ENCODE results near the gene REXO4. TPM values are rescaled to one million over a fixed set of nuclear protein-coding genes. Genes with fewer than 3 reads are reported as not detected.

The REXO4 gene
- total and polyA plus RNA-seq, 2 donors (not counting 1 experiment from before 2014, with no cell fraction given), result 16.6 to 21.1 TPM

DNA sequence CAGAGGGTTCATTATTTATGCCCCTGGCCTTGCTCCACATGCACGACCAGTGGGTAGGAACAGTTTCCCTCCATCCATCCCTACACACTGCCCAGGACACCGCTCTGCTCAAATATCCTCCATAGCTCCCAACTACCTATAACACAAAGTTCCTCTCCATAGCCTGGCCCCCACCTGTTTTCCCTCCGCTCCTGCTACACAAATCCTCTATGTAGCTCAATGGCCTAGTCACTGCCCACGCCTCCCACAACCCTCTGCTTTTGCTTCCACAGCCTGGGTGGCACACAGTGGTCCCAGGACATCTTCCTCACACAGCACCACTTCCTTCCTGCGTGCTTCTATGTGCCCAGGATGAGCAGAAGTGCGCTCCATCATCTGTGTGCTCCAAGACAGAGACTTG is 20.4 kb downstream of the REXO4 start:
- TF ChIP-seq, protein P1, sequence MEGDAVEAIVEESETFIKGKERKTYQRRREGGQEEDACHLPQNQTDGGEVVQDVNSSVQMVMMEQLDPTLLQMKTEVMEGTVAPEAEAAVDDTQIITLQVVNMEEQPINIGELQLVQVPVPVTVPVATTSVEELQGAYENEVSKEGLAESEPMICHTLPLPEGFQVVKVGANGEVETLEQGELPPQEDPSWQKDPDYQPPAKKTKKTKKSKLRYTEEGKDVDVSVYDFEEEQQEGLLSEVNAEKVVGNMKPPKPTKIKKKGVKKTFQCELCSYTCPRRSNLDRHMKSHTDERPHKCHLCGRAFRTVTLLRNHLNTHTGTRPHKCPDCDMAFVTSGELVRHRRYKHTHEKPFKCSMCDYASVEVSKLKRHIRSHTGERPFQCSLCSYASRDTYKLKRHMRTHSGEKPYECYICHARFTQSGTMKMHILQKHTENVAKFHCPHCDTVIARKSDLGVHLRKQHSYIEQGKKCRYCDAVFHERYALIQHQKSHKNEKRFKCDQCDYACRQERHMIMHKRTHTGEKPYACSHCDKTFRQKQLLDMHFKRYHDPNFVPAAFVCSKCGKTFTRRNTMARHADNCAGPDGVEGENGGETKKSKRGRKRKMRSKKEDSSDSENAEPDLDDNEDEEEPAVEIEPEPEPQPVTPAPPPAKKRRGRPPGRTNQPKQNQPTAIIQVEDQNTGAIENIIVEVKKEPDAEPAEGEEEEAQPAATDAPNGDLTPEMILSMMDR (conservative IDR thresholded peaks at IDR 0.05 in 1 of 2, IDR thresholded peaks at IDR 0.05 in 1 of 2; ENCODE audit: low read depth in 1 of 2, low read length in 2 of 2), result no peak
- TF ChIP-seq EZH2 (IDR thresholded peaks at IDR 0.05; ENCODE audit: low read length, missing control alignments), result no peak
- H3K4me1 ChIP-seq (ENCODE audit: control insufficient read depth, extremely low read depth, insufficient read depth, low read length), result no peaks in the 10 kb centered on the region
- no peaks in the 10 kb centered on the region for H3K9me3 ChIP-seq (ENCODE audit: control insufficient read depth, insufficient read depth, low read depth, low read length)
- no peak overlapping the region for H2AFZ ChIP-seq (ENCODE audit: low read length)
- no peaks in the 10 kb centered on the region for H3K79me2 ChIP-seq (ENCODE audit: control insufficient read depth, insufficient read depth, low read length)
- no peak overlapping the region for H3K4me3 ChIP-seq (replicated peaks in 1 of 4; ENCODE audit: control extremely low read depth in 1 of 4, insufficient read depth in 1 of 4, low read depth in 3 of 4, low read length in 4 of 4)
- no peak overlapping the region for H3K9ac ChIP-seq (ENCODE audit: insufficient read depth, low read length)
- no peak overlapping the region for H3K4me2 ChIP-seq (ENCODE audit: extremely low read depth, insufficient read depth, low read length)
- no peak for DNase-seq (ENCODE audit: low read depth in 2 of 2)
- no peaks in the 10 kb centered on the region for H3K36me3 ChIP-seq (ENCODE audit: control insufficient read depth, insufficient read depth, low read length)
- peaks cover 3% of the 10 kb centered on the region for H3K27me3 ChIP-seq (ENCODE audit: control insufficient read depth, insufficient read depth, low read length)
- H4K20me1 ChIP-seq (ENCODE audit: control insufficient read depth, extremely low read depth, insufficient read depth, low read length), result no peaks in the 10 kb centered on the region
- H3K27ac ChIP-seq (ENCODE audit: insufficient read depth, low read length), result no peak overlapping the region

DNA sequence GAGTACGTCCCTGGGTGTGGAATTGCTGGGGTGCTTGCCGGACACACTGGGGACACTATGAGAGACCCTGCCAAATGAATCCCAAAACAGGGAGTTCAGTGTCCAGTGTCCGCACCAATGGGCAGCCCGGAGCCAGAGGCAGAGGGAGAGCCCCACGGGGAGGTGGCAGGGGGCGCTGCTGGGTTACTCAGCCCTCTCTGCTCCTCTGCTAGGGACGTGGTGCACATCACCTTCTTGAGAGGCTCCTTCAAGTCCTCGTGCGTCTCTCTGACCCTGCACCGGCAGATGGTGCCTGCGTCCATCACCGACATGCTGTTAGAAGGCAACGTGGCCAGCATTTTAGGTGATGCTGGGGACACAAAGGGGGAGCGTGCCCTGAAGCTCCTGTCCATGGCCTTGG is 20.9 kb downstream of the REXO4 start:
- no peak overlapping the region for H3K27ac ChIP-seq (ENCODE audit: insufficient read depth, low read length)
- no peaks in the 10 kb centered on the region for H3K4me1 ChIP-seq (ENCODE audit: control insufficient read depth, extremely low read depth, insufficient read depth, low read length)
- no peak overlapping the region for H3K4me3 ChIP-seq (replicated peaks in 1 of 4; ENCODE audit: control extremely low read depth in 1 of 4, insufficient read depth in 1 of 4, low read depth in 3 of 4, low read length in 4 of 4)
- H3K27me3 ChIP-seq (ENCODE audit: control insufficient read depth, insufficient read depth, low read length), result peaks cover 3% of the 10 kb centered on the region
- H3K36me3 ChIP-seq (ENCODE audit: control insufficient read depth, insufficient read depth, low read length), result no peaks in the 10 kb centered on the region
- H2AFZ ChIP-seq (ENCODE audit: low read length), result no peak overlapping the region
- no peaks in the 10 kb centered on the region for H4K20me1 ChIP-seq (ENCODE audit: control insufficient read depth, extremely low read depth, insufficient read depth, low read length)
- no peak overlapping the region for H3K9ac ChIP-seq (ENCODE audit: insufficient read depth, low read length)
- no peaks in the 10 kb centered on the region for H3K79me2 ChIP-seq (ENCODE audit: control insufficient read depth, insufficient read depth, low read length)
- H3K9me3 ChIP-seq (ENCODE audit: control insufficient read depth, insufficient read depth, low read depth, low read length), result no peaks in the 10 kb centered on the region
- no peak for DNase-seq (ENCODE audit: low read depth in 2 of 2)
- no peak for TF ChIP-seq EZH2 (IDR thresholded peaks at IDR 0.05; ENCODE audit: low read length, missing control alignments)
- TF ChIP-seq, protein P1 (conservative IDR thresholded peaks at IDR 0.05 in 1 of 2, IDR thresholded peaks at IDR 0.05 in 1 of 2; ENCODE audit: low read depth in 1 of 2, low read length in 2 of 2), result peak; percentile 20 to 33
- H3K4me2 ChIP-seq (ENCODE audit: extremely low read depth, insufficient read depth, low read length), result no peak overlapping the region

DNA sequence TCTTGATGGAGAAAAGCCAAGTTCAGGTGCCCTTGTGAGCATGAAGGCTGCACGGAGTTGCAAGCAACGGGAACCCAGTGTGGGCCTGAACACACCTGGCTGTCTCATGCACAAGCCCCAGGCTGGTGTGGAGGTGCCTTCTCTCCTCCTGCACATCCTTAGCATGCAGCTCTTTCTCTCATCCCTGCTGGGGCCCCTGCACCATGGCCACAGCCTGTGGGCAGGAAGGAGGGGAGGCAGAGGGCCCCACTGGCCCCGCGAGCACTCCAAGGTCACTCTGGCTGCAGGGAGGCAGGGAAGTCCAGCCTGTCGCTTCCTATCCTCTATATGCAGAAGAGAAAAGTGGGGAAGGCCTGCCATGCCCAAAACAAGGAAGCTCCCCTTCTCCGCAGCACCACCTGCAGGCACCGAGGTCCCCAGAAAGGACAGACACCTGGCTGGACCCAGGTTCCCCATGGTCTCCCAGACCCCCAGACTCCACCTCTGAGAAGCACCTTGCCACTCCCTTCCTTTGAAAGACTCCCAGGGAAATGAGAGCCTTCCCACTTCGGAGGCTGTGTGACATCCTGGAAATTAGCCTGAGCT is 23.0 kb downstream of the REXO4 start:
- H3K27ac ChIP-seq (ENCODE audit: insufficient read depth, low read length), result no peak overlapping the region
- no peak overlapping the region for H3K4me3 ChIP-seq (replicated peaks in 1 of 4; ENCODE audit: control extremely low read depth in 1 of 4, insufficient read depth in 1 of 4, low read depth in 3 of 4, low read length in 4 of 4)
- no peaks in the 10 kb centered on the region for H4K20me1 ChIP-seq (ENCODE audit: control insufficient read depth, extremely low read depth, insufficient read depth, low read length)
- TF ChIP-seq, protein P1 (conservative IDR thresholded peaks at IDR 0.05 in 1 of 2, IDR thresholded peaks at IDR 0.05 in 1 of 2; ENCODE audit: low read depth in 1 of 2, low read length in 2 of 2), result no peak
- no peak for TF ChIP-seq EZH2 (IDR thresholded peaks at IDR 0.05; ENCODE audit: low read length, missing control alignments)
- DNase-seq (ENCODE audit: low read depth in 2 of 2), result no peak
- no peaks in the 10 kb centered on the region for H3K79me2 ChIP-seq (ENCODE audit: control insufficient read depth, insufficient read depth, low read length)
- no peaks in the 10 kb centered on the region for H3K36me3 ChIP-seq (ENCODE audit: control insufficient read depth, insufficient read depth, low read length)
- no peaks in the 10 kb centered on the region for H3K9me3 ChIP-seq (ENCODE audit: control insufficient read depth, insufficient read depth, low read depth, low read length)
- no peak overlapping the region for H3K4me2 ChIP-seq (ENCODE audit: extremely low read depth, insufficient read depth, low read length)
- no peaks in the 10 kb centered on the region for H3K4me1 ChIP-seq (ENCODE audit: control insufficient read depth, extremely low read depth, insufficient read depth, low read length)
- H2AFZ ChIP-seq (ENCODE audit: low read length), result no peak overlapping the region
- H3K9ac ChIP-seq (ENCODE audit: insufficient read depth, low read length), result no peak overlapping the region
- H3K27me3 ChIP-seq (ENCODE audit: control insufficient read depth, insufficient read depth, low read length), result peaks cover 6% of the 10 kb centered on the region
